Neural crest cell (in vitro differentiated cells): Measurements from ENCODE around the gene C1QTNF5. TPM values are rescaled to one million over a fixed set of nuclear protein-coding genes. Genes with fewer than 3 reads are reported as not detected.

Experiments
- DNase-seq: peaks from one replicate; pipeline ENCODE4 v3.0.0; 2021; ENCODE audit warnings: low read depth, mixed read lengths, low spot score
- H3K27ac Mint-ChIP-seq: one replicate; pipeline ENCODE4 v1.8.0; 2021; ENCODE audit warnings: mild to moderate bottlenecking, mixed read lengths; ENCODE audit not compliant: unreplicated experiment
- H3K27me3 Mint-ChIP-seq: 2 replicates; pipeline ENCODE4 v1.8.0; 2021; ENCODE audit warnings: low read depth, mild to moderate bottlenecking, mixed read lengths
- H3K36me3 Mint-ChIP-seq: 2 replicates; pipeline ENCODE4 v1.8.0; 2021; ENCODE audit warnings: low read depth, mild to moderate bottlenecking, mixed read lengths
- H3K4me1 Mint-ChIP-seq: 2 replicates; pipeline ENCODE4 v1.8.0; 2021; ENCODE audit warnings: mixed read lengths
- H3K4me3 Mint-ChIP-seq: one replicate; pipeline ENCODE4 v1.8.0; 2021; ENCODE audit warnings: mild to moderate bottlenecking, mixed read lengths
- H3K9me3 Mint-ChIP-seq: 2 replicates; pipeline ENCODE4 v1.8.0; 2021; ENCODE audit warnings: mixed read lengths
- total RNA-seq: library from RNA; stranded (reverse); gene quantifications from 2 replicates; pipeline ENCODE4 v1.2.1, GENCODE V29; 2021
- TF ChIP-seq, protein P1 (sequence below): fragments of 200-600 bp; sonication (generic); conservative IDR thresholded peaks from 2 replicates; pipeline ENCODE4 v1.5.0; 2021; ENCODE audit warnings: antibody characterized with exemption, mild to moderate bottlenecking

The C1QTNF5 gene
- total RNA-seq, 1 donor from 2014 or later, result 2.1 TPM

DNA sequence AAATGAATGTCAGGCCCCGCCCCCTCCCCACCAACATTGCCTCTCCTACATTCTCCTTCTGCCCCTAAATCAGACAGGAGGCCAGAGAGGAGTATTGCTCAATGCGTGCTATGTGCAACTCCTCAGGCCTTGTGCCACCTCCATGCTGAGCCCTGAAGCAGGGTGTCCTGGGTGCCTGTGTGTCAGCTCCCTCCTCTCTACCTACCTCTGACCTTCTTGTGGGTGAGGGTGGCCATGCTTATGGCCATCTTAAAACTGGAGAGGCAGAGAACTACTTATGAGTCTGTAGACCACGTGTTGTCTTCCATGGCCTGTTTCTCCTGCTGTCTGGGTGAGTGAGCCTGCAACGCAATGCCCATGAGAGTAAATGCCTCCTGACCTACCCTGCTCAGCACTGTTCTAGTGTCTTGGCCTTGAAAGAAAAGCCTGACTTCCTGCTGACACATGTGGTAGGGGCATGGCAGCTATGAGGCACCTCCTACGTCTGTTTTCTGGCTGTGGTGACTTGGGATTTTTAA lies 34.3 kb downstream of the C1QTNF5 start:
- TF ChIP-seq, protein P1, sequence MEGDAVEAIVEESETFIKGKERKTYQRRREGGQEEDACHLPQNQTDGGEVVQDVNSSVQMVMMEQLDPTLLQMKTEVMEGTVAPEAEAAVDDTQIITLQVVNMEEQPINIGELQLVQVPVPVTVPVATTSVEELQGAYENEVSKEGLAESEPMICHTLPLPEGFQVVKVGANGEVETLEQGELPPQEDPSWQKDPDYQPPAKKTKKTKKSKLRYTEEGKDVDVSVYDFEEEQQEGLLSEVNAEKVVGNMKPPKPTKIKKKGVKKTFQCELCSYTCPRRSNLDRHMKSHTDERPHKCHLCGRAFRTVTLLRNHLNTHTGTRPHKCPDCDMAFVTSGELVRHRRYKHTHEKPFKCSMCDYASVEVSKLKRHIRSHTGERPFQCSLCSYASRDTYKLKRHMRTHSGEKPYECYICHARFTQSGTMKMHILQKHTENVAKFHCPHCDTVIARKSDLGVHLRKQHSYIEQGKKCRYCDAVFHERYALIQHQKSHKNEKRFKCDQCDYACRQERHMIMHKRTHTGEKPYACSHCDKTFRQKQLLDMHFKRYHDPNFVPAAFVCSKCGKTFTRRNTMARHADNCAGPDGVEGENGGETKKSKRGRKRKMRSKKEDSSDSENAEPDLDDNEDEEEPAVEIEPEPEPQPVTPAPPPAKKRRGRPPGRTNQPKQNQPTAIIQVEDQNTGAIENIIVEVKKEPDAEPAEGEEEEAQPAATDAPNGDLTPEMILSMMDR, result no peak
- Mint-ChIP-seq H3K4me3 (no peak overlapping the region), H3K9me3 (no peaks in the 10 kb centered on the region)

DNA sequence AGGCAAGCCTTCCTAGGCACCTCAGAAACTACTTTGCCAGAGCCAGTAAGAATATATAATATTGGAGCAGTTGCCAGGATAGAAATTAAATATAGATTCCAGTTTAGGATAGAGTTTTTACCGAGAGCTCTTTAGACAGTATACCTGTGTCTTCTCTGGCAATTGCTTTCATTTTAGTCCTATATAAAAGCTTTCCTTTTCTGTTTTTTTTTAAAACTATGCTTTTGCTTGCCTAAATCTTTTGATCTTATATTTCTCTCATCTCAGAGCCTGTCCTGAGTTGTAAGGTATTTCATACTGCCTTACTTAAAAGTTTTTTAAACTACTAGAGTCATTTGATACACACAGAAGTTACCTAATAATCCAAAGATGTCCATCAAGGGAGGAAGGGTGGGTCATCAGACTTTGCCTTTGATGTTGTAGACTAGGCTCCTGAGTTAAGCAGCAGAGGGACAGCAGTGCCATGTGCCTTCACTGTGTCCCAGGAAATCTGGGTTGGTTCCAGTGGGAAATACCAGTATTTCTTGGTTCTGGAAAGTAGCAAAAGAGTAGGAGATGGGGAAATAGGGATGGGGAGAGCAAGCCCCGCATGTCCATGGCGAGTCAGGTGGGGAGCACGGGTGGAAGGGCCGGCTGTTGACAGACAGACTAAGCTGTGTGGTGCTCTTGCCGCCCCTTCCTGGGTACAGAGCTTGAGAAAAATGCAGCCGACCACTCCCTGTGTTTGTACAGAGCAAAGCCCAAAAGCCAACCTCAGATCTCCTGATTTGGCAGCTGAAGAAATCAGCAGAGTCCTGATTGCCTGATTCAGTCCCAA lies 34.9 kb downstream of the C1QTNF5 start:
- H3K36me3 Mint-ChIP-seq, result peaks cover 3% of the 10 kb centered on the region
- H3K27me3 Mint-ChIP-seq, result no peaks in the 10 kb centered on the region
- H3K27ac Mint-ChIP-seq, result no peak overlapping the region
- no peaks in the 10 kb centered on the region for H3K9me3 Mint-ChIP-seq
- H3K4me3 Mint-ChIP-seq, result no peak overlapping the region
- no peaks in the 10 kb centered on the region for H3K4me1 Mint-ChIP-seq
- TF ChIP-seq, protein P1, result no peak
- DNase-seq, result no peak

More for the DNA sequence above, 34.3 kb downstream of the C1QTNF5 start:
- DNase-seq, result no peak
- no peaks in the 10 kb centered on the region for H3K4me1 Mint-ChIP-seq
- H3K36me3 Mint-ChIP-seq, result peaks cover 3% of the 10 kb centered on the region
- no peaks in the 10 kb centered on the region for H3K27me3 Mint-ChIP-seq
- no peak overlapping the region for H3K27ac Mint-ChIP-seq

DNA sequence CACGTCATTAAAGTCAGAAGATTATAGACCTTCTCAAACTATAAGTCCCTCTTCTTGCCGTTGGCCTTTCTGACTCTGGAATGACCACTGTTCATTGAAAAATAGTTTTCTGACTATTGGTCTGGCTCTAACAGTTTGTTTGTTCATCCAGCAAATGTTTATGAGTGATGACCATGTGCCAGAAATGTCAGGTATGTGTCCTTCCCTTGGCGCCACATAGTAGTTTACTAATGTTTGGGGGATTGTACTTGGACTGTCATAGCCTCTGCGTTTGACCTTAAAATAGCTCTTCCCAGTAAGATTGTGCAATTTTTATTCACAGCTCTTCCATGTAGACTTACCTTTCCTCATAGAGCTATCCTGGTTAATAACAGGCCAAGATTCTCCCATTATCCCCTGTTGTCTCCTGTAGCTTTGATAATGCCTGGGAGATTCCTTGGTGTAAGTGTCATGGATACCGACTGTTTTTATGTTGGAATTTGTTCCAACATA lies 37.4 kb downstream of the C1QTNF5 start:
- Mint-ChIP-seq H3K9me3 (no peaks in the 10 kb centered on the region), H3K27me3 (no peaks in the 10 kb centered on the region), H3K36me3 (peaks cover 2% of the 10 kb centered on the region), H3K4me1 (no peaks in the 10 kb centered on the region), H3K27ac (no peak overlapping the region), H3K4me3 (no peak overlapping the region)
- DNase-seq, result no peak
- TF ChIP-seq, protein P1, result no peak

DNA sequence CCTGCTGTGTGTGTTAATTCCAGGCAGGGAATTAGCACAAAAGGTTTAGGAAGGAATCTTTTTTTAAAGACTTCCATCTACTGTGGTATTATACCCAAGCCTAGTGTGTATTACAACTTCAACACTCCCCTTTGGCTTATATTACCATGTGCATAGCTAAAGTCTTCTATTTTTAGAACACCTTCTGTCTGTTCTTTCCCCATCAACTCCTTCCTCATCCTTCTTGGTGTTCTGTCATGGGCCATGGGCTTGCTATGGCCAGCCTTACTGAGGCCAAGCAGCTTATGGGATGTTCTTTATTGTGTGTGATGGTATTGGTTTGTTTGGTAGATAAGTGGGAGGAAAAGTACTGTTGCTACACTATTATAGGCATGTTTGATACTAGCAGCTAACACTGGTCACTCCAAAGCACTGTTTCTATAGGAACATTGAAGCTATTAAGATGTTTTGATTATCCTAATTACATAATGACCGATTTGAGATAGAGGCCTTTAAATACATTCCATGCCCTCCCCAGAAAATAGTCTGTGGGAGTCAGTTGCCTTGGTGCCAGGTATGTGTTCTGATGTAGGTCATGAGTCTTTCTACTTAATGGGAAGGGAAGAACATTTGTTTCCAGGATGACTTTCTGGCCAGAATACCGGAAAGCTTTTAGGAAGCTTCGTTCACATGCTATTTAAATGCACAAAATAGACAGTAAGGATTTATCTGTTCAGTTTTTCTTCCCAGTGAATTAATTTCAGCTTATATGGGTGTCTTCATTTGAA lies 40.3 kb downstream of the C1QTNF5 start:
- Mint-ChIP-seq H3K4me1 (no peaks in the 10 kb centered on the region), H3K4me3 (no peak overlapping the region), H3K9me3 (no peaks in the 10 kb centered on the region), H3K27ac (no peak overlapping the region), H3K36me3 (peaks cover 2% of the 10 kb centered on the region), H3K27me3 (no peaks in the 10 kb centered on the region)
- no peak for DNase-seq
- TF ChIP-seq, protein P1, result no peak

DNA sequence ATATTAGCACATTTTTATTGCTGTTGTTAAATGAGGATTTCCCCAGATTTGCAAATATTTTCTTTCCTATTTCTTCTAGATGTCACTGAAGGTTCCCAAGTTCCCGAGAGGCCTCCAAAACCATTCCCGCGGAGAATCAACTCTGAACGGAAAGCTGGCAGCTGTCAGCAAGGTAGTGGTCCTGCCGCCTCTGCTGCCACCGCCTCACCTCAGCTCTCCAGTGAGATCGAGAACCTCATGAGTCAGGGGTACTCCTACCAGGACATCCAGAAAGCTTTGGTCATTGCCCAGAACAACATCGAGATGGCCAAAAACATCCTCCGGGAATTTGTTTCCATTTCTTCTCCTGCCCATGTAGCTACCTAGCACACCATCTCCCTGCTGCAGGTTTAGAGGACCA lies 41.3 kb downstream of the C1QTNF5 start:
- no peaks in the 10 kb centered on the region for H3K4me1 Mint-ChIP-seq

More for the DNA sequence above, 41.3 kb downstream of the C1QTNF5 start:
- no peaks in the 10 kb centered on the region for H3K9me3 Mint-ChIP-seq
- peaks cover 2% of the 10 kb centered on the region for H3K36me3 Mint-ChIP-seq
- no peak overlapping the region for H3K27ac Mint-ChIP-seq
- TF ChIP-seq, protein P1, result no peak
- no peak overlapping the region for H3K4me3 Mint-ChIP-seq
- H3K27me3 Mint-ChIP-seq, result no peaks in the 10 kb centered on the region
- DNase-seq, result no peak
